ENCODE results near the gene SFT2D3.
"Not testable (repeated sequence)": the region's sequence is repeated elsewhere in the genome, so short reads cannot be mapped to it uniquely, and the experiment has no call there.

Gene SFT2D3

GRCh38 chr2:127712999-127713398 is 11.7 kb downstream of the SFT2D3 start:
- no peak for DNase-seq

DNA sequence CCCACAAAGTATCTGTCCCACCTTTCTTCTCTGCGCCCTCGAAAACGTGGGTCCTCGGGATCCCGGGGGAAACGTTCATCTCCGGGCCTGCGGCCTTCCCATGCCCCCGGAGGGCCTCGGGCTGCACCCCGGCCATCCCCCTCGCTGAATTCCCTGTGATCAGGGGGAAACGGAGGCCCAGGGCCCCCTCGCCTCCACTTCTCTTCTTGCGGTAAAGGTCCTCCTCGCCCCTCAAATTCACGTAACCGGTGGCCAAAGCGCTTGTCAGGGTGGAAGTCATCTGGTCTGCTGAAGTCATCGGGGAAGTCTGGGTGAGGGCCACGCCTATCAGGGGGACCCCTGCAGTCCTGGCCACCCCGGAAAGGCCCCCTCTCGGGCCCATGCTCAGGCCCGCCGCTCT is 12.3 kb downstream of the SFT2D3 start:
- no peak for DNase-seq

GRCh38 chr2:127715778-127716449 is 14.6 kb downstream of the SFT2D3 start:
- DNase-seq, result no peak

- DNase-seq, result no peak
These were observed 17.0 kb downstream of the SFT2D3 start for GRCh38 chr2:127718271-127718670.

GRCh38 chr2:127719301-127720218 is 18.3 kb downstream of the SFT2D3 start:
- DNase-seq, result no peak

GRCh38 chr2:127721311-127721977 is 20.1 kb downstream of the SFT2D3 start:
- DNase-seq, result no peak

GRCh38 chr2:127721978-127722355 is 20.7 kb downstream of the SFT2D3 start:
- DNase-seq, result no peak

DNA sequence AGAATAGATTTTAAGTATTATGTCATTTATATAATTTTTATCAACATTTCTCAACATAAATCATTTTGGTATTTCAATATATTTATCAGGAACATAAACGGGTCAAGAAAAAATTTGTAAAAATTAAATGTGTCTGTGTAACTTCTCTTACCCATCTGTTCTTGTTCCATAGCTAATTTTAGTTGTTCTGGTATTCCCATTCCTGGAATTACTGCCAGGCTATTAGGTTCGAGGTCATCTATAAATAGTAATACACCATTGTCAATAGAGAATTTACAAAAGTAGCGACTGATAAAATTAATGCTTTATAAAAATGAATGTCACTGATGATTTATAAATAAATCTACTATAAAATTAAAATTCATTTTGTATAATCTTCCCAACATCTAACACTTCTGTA is 21.5 kb downstream of the SFT2D3 start:
- no peak for DNase-seq

GRCh38 chr2:127726158-127726880 is 25.0 kb downstream of the SFT2D3 start:
- DNase-seq, result no peak

GRCh38 chr2:127733113-127733815 is 32.0 kb downstream of the SFT2D3 start:
- DNase-seq, result no peak

- no peak for DNase-seq
These were observed 32.7 kb downstream of the SFT2D3 start for GRCh38 chr2:127733816-127734537.

DNA sequence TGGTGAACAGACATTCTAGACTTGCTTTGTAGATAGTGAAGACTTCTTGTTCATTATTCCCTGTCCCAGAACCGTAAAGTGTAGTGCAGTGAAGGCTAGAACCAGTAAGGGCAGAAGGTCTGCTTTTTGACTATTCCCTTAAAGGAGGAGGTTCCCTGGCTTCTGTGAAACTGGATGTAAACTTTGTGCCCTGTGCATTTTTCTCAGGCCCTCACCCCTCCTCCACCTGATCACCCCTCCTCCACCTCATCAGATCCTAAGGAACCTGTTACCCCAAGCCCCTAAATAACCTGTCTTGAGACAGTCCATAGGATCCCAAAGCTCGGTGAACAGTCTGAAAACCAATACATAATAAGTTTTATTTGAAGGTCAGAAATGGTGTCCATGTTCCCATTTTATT is 33.7 kb downstream of the SFT2D3 start:
- DNase-seq, result no peak

- no peak for DNase-seq
These were observed 34.5 kb downstream of the SFT2D3 start for GRCh38 chr2:127735537-127736399.

DNA sequence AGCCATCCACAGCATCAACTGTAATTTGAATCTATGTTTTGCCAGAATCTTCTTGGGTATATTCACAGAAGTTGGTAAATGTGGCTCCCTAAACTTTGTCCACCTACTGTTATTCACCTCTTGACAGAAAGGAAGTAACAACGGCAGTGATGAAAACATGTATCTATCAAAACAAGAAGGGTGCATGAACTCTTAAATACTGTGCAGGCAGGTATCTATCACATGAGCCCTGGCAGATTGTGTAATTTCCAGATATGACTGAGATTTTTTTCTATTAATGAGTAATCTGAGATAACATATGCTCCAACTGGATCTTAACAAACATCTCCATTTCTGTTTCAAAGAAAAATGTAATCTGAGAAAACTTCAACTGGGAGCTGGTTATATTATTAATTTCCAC is 36.6 kb downstream of the SFT2D3 start:
- no peak for DNase-seq

- DNase-seq, result no peak
These were observed 38.5 kb downstream of the SFT2D3 start for GRCh38 chr2:127739800-127740199.

DNA sequence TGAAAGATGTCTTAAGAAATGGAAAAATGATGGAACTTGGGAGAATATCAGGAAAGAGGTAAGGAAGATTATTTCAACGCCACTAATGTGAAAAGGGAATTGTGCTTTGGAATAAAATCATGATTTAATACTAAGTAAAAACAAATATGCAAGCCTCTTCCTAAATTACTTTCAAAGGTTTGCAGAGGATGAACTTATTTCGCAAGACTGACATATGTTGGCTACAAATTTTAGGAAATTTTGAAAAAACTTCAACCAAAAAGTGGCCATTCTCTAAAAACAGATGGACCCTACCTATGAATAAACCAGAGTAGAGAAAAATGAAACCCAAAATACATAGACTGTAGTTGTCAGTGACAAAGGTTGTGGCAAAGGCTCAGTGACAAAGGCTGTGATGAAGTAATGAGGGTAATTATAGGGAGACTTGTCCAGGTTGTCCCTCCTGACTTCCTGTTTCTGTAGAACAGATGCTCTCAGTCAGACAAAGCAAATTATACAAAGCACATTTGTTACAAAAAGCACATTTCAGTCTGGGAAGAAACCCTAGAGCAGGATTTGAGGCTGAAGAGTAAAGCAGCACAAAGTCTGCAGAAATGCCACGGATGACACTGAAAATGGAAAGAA is 39.5 kb downstream of the SFT2D3 start:
- DNase-seq, result no peak

- no peak for DNase-seq
These were observed 42.3 kb downstream of the SFT2D3 start for GRCh38 chr2:127743477-127744026.

- no peak for DNase-seq
These were observed 46.3 kb downstream of the SFT2D3 start for GRCh38 chr2:127747621-127748020.

- DNase-seq, result not testable (repeated sequence)
These were observed 48.2 kb downstream of the SFT2D3 start for GRCh38 chr2:127749537-127749936.

DNA sequence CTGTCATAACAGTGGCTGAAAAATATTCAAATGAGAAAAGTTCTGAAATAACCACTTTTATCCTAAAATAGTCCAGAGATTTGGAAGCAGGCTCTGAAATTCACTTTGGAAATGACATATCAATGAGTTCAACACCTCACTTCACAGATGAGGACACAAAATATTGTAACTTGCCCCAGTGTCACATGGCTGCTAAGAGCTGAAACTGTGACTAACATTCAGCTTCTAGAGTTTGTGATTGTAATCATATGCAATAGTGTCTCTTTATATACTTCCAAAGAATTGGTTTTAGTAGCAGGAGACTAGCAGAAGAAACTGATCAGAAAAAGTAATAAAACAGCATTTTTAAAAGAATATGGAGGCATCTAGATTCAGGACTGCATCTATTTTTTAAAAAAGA is 52.1 kb downstream of the SFT2D3 start:
- no peak for DNase-seq

All from activated effector memory CD4-positive, alpha-beta T cell treated with Interleukin-2 at 50 U/mL for 16 hours (primary cell).